Lung (tissue), 12 donors: ENCODE measurements around the gene BCAT1. TPM values are rescaled to one million over a fixed set of nuclear protein-coding genes. Genes with fewer than 3 reads are reported as not detected.

Source experiments
- ATAC-seq: fragments of 200-7000 bp; cut with Tn5 transposase; one replicate; pipeline ENCODE4 v1.9.1; 2020; ENCODE audit warnings: moderate number of reproducible peaks; ENCODE audit not compliant: insufficient read depth, low FRiP score
- DNase-seq, 3 donors: peaks; one replicate each; pipeline ENCODE4 v3.0.0-alpha.2; 2013 to 2017
- H3K27ac ChIP-seq, 2 donors: one replicate each; pipeline ENCODE4 v1.5.1; 2013; ENCODE audit warnings: mild to moderate bottlenecking in 2 of 2, moderate library complexity in 2 of 2, control low read depth in 1 of 2, inconsistent platforms in 1 of 2, low read depth in 1 of 2, low read length in 1 of 2
- H3K27me3 ChIP-seq, 3 donors: one replicate each; pipeline ENCODE4 v1.5.1; 2013; ENCODE audit warnings: low read length in 2 of 3; ENCODE audit not compliant: control insufficient read depth in 3 of 3, insufficient read depth in 3 of 3
- H3K36me3 ChIP-seq, 4 donors: one replicate each; pipeline ENCODE4 v1.5.1; 2013; ENCODE audit warnings: low read length in 4 of 4, mild to moderate bottlenecking in 1 of 4, moderate library complexity in 1 of 4; ENCODE audit not compliant: control insufficient read depth in 4 of 4, insufficient read depth in 4 of 4
- H3K4me1 ChIP-seq, 5 donors: one replicate each; pipeline ENCODE4 v1.5.1; 2013; ENCODE audit warnings: low read length in 5 of 5, mild to moderate bottlenecking in 2 of 5, moderate library complexity in 1 of 5; ENCODE audit not compliant: control insufficient read depth in 5 of 5, insufficient read depth in 5 of 5
- H3K4me3 ChIP-seq: one replicate; pipeline ENCODE4 v1.5.1; 2013; ENCODE audit warnings: mild to moderate bottlenecking, control low read depth, moderate library complexity
- H3K9ac ChIP-seq, 2 donors: one replicate each; pipeline ENCODE4 v1.5.1; 2013; ENCODE audit warnings: low read length in 2 of 2, control low read depth in 1 of 2; ENCODE audit not compliant: insufficient read depth in 1 of 2
- H3K9me3 ChIP-seq, 4 donors: one replicate each; pipeline ENCODE4 v1.5.1; 2013; ENCODE audit warnings: low read length in 3 of 4, mild to moderate bottlenecking in 1 of 4, moderate library complexity in 1 of 4; ENCODE audit not compliant: control insufficient read depth in 4 of 4, insufficient read depth in 3 of 4
- WGBS, 2 donors: extraction: QIAGEN DNeasy Blood & Tissue Kit; methylation state at CpG; one replicate each; pipeline ENCODE4 v1.1.7; 2013; 5-methylcytosine and 5-hydroxymethylcytosine counted together
- polyA plus RNA-seq, 2 donors: library from polyadenylated mRNA; stranded (reverse); fragments of 200-250 nt; gene quantifications; one replicate each; pipeline ENCODE4 v1.2.1, GENCODE V29; 2013
- total RNA-seq, 2 donors: library from RNA; depleted of rRNA in 1 of 2; stranded (reverse); fragments of >200 nt in 1 of 2; gene quantifications; one replicate each; pipeline ENCODE4 v1.2.1, GENCODE V29; 2014 to 2021
- TF ChIP-seq, protein P1 (sequence below): IDR thresholded peaks from 2 replicates; pipeline ENCODE4 v1.5.1; 2012; ENCODE audit warnings: mild to moderate bottlenecking; ENCODE audit errors: control extremely low read depth, extremely low read depth
- donor health status: control.
- donor health status: control.
- donor health status: Bipolar disorder and iron deficiency.
- donor health status: healthy.
- donor health status: DM: yes; HTN: yes; CAD: no.

Gene BCAT1
- total and polyA plus RNA-seq, 4 donors, result 11.7 to 94.9 (median 40.9) TPM

DNA sequence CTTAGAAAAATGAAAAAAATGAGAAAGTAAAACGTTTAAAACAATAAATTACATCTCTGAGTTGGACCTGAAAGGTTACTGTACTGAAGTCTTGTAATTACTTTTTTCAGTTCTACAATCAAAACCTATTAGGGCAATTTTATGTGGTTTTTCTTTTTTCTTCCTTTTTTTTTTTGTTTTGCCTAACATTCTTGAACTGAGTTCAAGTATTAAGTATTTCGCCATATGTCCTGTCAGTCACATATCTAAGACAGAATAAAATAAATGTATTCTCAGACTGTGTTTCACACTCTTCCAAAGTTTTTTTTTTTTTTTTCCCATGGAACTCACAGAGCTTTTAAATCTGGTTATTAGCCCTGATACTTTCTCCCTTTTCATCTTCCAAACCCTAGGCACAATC, 172.0 kb downstream of the BCAT1 start:
- H3K27ac ChIP-seq, result no peak overlapping the region
- DNase-seq, result peak in 2 of 3 donors; percentile 41 to 53
- H3K4me1 ChIP-seq, result peaks cover 0 to 40% (median 8%) of the 10 kb centered on the region in 5 donors
- H3K27me3 ChIP-seq, result no peaks in the 10 kb centered on the region
- TF ChIP-seq, protein P1, sequence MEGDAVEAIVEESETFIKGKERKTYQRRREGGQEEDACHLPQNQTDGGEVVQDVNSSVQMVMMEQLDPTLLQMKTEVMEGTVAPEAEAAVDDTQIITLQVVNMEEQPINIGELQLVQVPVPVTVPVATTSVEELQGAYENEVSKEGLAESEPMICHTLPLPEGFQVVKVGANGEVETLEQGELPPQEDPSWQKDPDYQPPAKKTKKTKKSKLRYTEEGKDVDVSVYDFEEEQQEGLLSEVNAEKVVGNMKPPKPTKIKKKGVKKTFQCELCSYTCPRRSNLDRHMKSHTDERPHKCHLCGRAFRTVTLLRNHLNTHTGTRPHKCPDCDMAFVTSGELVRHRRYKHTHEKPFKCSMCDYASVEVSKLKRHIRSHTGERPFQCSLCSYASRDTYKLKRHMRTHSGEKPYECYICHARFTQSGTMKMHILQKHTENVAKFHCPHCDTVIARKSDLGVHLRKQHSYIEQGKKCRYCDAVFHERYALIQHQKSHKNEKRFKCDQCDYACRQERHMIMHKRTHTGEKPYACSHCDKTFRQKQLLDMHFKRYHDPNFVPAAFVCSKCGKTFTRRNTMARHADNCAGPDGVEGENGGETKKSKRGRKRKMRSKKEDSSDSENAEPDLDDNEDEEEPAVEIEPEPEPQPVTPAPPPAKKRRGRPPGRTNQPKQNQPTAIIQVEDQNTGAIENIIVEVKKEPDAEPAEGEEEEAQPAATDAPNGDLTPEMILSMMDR, result no peak
- H3K9ac ChIP-seq, result no peak overlapping the region
- ATAC-seq, result no peak
- no peak overlapping the region for H3K4me3 ChIP-seq
- 27 to 43% methylated on average over 2 of the region's 2 CpGs for WGBS, 2 donors
- H3K36me3 ChIP-seq, result no peaks in the 10 kb centered on the region
- H3K9me3 ChIP-seq, result no peaks in the 10 kb centered on the region

DNA sequence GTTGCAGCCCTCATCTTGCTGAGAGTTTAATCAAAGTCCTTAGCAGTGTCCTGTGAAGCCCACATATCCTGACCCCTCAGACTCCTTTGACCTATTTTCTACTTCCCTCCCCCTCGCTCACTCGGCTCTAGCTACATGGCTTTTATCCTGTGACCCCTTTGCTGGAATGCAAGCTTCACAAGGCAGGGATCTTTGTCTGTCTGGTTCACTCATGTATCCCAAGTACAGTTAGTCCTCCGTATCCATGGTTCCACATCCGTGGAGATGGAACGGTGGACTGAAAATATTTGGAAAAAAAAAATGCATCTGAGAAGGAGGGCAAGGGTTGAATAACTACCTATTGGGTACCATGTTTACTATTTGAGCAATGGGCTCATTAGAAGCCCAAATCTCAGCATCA, 173.8 kb downstream of the BCAT1 start:
- 93 to 96% methylated on average over 5 of the region's 5 CpGs for WGBS, 2 donors
- H3K4me3 ChIP-seq, result no peak overlapping the region
- H3K36me3 ChIP-seq, result no peaks in the 10 kb centered on the region
- no peak overlapping the region for H3K27ac ChIP-seq
- H3K9me3 ChIP-seq, result no peaks in the 10 kb centered on the region
- TF ChIP-seq, protein P1, result no peak
- no peak overlapping the region for H3K9ac ChIP-seq
- peaks cover 0 to 56% (median 15%) of the 10 kb centered on the region in 5 donors for H3K4me1 ChIP-seq
- ATAC-seq (no peak), DNase-seq (no peak)
- H3K27me3 ChIP-seq, result no peaks in the 10 kb centered on the region

DNA sequence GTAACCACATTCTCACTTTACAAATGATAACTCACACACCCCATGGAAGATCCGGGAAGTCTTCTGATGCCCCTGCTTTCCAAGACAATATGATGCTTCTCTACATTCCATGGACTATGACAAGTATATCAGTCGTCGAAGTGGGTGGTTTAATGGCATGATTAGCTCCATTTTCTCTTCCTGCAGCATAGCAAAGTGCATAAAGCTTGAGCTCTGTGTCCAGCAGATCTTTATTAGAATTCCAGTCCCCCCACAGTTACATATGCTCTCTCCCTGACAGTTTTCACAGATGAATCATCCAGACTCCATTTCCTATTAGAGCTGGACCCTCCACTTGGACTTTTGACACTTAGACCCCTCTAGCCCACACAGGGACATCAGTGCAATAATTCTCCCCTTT, 174.9 kb downstream of the BCAT1 start:
- H3K4me3 ChIP-seq, result no peak overlapping the region
- no peak for ATAC-seq
- H3K27me3 ChIP-seq, result no peaks in the 10 kb centered on the region
- TF ChIP-seq, protein P1, result no peak
- peaks cover 0 to 59% (median 15%) of the 10 kb centered on the region in 5 donors for H3K4me1 ChIP-seq
- no peaks in the 10 kb centered on the region for H3K36me3 ChIP-seq
- WGBS, 2 donors, result 86 to 93% methylated on average over 3 of the region's 3 CpGs
- no peak overlapping the region for H3K27ac ChIP-seq
- no peak for DNase-seq
- no peaks in the 10 kb centered on the region for H3K9me3 ChIP-seq
- H3K9ac ChIP-seq, result no peak overlapping the region

DNA sequence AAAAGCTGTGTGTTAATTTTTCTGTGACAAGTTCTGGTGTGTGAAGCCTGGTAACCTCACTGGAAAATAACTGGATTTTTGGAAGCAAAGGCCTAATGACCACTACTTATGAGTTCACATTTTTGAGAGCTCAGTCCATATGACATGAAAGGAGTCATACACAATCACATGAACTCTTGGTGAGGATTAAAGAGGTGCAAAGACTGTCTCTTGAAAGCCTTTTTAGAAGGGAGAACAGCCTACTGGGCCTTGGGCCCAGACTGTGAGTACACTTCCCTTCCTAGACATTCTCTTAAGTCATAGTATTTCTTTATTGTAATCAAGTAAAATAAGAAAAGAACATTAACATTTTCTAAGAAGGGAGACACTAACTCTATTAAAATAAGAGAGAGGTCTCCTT, 176.1 kb downstream of the BCAT1 start:
- Histone ChIP-seq H3K9me3 (no peaks in the 10 kb centered on the region), H3K36me3 (no peaks in the 10 kb centered on the region), H3K27ac (no peak overlapping the region), H3K4me1 (peaks cover 0 to 50% (median 15%) of the 10 kb centered on the region in 5 donors), H3K4me3 (no peak overlapping the region), H3K27me3 (no peaks in the 10 kb centered on the region), H3K9ac (no peak overlapping the region)
- ATAC-seq (no peak), DNase-seq (peak; percentile 40 to 88 (median 76))
- TF ChIP-seq, protein P1, result no peak
